GM18951 (cell line): ENCODE data around the gene CCL27.

Experiments
- POLR2A ChIP-seq: IDR thresholded peaks from 4 replicates; pipeline ENCODE4 v1.6.1; 2011; ENCODE audit warnings: mild to moderate bottlenecking; ENCODE audit not compliant: insufficient read length, insufficient read depth; ENCODE audit errors: extremely low read depth
- in situ Hi-C: fragments of 300-500 bp; cut with MboI; formaldehyde crosslinking; loops from one replicate; pipeline ENCODE4 v1.12.0; 2022; ENCODE audit warnings: low sequenced_read_pairs, mixed read lengths, inconsistent platforms; ENCODE audit not compliant: unreplicated experiment

Gene CCL27, protein sequence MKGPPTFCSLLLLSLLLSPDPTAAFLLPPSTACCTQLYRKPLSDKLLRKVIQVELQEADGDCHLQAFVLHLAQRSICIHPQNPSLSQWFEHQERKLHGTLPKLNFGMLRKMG

DNA sequence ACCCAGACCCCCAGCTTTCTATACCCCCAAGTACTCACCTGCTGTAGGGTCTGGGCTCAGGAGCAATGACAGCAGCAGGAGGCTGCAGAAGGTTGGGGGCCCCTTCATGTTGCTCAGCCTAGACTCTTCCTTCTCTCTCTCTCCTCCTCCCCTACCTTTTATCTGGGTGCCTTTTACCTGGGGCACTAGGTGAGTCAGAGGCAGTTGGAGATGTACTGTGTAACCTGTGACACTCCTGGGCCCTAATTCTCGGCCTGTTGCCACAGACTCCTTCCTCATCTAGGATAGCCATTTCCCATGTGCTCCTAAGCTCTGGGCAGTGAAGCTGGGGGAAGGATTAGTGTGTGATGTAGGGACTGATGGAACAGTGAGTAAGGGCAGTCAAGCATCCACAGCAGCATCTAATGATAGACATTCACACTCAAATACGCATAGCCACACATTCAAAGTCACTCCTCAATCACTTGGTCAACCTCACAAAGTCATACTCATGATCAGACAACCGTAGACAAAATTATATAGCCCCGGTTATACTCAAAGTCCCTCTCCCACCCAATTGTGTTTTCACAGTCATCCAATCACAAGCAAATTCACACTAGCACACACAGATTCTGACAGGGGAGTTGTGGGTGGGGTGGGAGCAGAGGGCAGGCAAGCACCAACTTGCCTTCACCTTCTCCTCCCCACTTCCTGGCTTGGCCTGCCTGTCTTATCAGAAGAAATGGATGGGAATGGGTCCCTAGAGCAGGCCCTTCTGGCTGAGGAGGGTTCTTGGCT, at the start of gene CCL27:
Gene CCL27 (minus strand): TSS at position 132 of the 777 bp plus-strand sequence. CDS start 24 bp downstream, at position 108.
- no peak for TF ChIP-seq POLR2A
- in situ Hi-C loops = no loop called here

DNA sequence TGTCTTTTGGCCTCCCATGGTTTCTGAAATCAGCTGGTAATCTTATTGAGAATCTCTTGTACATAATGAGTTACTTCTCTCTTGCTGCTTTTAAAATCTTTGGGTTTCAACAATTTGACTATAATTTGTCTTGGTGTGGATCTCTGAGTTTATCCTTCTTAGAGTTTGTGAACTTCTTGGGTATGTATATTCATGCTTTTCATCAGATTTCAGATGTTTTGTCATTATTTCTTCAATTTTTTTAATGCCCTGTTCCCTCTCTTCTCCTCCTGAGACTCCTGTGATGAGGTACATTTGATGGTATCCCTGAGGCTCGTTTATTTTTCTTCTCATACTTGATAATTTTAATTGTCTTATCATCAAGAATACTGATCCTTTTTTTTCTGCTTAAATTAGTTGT, 49.7 kb upstream of the CCL27 start:
- no peak for TF ChIP-seq POLR2A
- in situ Hi-C loops = no loop called here

DNA sequence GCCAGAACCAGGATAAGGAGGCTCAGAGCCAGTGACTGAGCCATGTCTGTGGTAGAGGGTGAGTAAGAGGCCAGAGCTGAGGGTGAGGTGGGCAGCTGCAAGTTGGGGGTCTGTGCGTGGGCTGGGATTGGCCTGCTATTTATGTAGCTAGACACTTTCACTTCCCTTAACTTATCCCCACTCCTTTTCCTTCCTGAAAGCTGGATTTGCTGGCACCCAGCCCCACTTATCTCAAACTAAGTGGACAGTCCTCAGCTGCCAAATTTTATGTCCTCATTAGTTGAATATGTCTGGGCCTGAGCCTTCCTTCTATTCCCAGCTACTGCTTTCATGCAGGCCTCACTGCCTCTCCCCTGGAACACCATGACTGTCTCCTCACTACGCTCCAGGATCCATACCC, 47.6 kb upstream of the CCL27 start, which contains the start of gene CCL21:
Gene CCL21 (minus strand): TSS at position 114 of the 400 bp plus-strand sequence. CDS start 70 bp downstream, at position 44.
- in situ Hi-C loops = no loop called here
- no peak for TF ChIP-seq POLR2A

DNA sequence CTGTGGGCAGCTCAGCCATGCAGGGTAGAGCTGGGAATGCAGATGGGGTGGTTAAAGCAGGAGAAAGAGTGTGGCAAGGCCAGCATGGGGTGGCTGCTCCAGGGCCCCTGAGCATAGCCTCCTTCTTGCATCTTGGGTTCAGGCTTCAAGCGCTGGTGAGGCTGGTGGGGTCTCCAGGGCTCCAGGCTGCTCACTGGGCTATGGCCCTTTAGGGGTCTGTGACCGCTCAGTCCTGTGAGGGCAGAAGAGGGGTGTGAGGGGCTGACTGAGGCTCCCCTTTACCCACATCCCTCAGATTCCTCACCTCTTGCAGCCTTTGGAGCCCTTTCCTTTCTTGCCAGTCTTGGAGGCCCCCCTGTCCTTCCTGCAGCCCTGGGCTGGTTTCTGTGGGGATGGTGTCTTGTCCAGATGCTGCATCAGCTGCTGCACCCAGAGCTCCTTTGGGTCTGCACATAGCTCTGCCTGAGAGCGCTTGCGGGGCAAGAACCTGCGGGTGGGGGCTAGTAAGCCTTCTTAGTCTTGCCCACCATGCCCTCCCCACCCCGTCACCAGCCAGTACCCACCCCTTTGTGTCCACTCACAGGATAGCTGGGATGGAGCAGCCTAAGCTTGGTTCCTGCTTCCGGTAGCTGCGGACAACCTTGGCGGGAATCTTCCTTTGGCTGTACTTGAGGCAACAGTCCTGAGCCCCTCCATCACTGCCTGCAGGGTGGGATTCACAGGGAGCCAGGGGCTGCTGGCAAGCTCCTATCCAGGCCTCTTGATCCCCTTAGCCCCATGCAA, 46.9 kb upstream of the CCL27 start:
- TF ChIP-seq POLR2A = no peak
- in situ Hi-C loops = no loop called here

GRCh38 chr9:34707130-34707529, 44.7 kb upstream of the CCL27 start:
- TF ChIP-seq POLR2A = no peak
- in situ Hi-C loops = no loop called here

DNA sequence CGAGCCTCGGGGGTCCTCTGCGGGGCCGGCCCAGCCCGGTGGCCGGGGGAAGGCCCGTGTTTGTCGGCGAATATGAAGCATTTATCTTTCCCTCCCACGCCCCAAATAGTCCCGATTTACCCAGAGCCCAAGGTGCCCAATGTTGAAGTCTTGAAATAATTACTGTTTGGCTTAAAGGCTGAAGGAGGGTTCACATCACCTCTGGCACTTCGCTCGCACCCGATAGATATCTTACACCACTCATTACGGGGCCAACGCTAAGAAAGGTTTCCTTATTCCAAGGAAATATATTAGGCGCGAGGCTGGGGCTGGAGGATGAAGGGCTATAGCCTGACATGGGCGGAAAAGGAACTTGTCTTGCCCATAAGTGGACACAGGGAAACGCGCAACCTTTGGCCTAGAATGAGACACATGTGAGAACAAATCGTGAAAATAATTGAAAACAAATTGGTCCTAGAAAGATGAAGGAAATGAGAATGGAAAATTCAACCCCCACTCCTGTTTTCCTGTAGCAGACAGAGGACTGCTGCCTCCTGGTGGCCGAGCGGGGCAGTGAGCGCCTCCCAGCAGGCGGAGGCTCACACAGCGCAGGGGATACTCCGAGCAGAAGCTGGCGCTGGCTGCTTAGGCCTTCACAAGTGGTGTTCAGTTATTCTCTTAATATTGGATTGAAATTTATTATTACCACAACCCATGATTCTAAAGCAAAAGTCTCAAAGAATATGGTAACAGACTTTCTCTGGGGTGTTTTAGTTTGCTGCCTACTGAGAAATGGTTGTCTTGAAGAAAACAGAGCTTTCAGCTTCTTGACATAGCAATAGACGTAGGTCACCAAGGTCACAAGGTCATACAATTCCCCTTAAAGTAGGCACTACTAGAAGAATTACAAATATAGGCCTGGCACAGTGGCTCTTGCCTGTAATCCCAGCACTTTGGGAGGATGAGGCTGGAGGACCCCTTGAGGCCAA, 39.6 kb upstream of the CCL27 start:
- in situ Hi-C loops = no loop called here
- no peak for TF ChIP-seq POLR2A

DNA sequence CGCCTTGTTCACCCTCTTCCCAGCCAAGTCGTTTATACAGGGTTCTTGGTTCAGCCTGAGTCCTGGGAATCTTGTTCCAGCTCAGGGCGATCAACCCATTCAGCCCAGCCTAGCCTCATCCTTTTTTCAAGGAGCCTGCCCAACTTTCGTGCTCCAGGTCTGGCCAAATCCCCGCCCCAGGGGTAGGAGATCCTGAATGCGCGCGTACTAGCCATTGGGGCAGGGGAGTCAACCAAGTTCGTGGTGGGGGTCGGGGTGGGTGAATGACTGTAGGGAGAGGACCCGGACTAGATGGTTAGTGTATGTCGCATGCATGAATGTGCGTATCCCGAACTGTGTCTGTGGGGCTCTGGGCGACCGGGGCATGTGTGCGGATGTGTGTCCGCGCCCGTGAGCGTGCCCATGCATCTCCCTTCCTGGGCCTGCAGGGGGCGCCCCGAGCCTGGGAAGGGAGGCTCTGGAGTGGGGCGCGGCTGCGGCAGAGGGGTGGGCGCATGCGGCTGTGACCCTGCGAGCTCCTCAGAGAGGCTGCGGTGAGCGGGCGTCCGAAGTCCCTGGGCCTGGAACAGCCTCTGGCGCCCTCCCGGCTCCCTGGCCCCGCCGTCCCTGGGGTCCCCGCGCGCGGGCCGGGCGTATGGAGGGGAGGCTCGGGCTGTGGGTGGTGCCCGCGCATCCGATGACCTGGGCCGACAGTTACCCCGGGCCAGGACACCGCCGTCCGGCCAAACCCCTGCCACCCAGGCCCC, 38.7 kb upstream of the CCL27 start:
- TF ChIP-seq POLR2A = no peak

DNA sequence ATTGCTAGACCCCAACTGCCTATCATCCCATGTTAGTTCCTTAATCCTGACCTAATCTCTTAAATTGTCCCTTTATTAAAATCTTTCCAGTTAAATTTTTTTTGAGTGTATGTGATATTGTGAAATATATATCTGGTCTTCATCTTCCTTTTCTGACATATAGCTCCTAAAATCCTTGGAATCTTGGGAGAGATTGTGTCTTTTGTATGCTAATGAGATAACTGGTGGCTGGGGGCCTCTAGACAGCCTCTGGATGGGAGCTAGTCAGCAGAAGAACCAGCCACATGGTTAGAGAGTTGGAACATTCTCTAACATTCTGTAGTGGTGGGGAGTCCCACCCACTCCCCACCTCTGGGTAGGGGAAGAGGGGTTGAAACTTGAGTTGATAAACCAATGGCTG, 32.4 kb upstream of the CCL27 start:
- in situ Hi-C loops = no loop called here
- TF ChIP-seq POLR2A = no peak

More for the DNA sequence above, 38.7 kb upstream of the CCL27 start:
- in situ Hi-C loops = no loop called here

GRCh38 chr9:34693560-34693959, 31.1 kb upstream of the CCL27 start:
- in situ Hi-C loops = no loop called here
- TF ChIP-seq POLR2A = no peak

GRCh38 chr9:34691936-34692315, 29.5 kb upstream of the CCL27 start:
- in situ Hi-C loops = no loop called here
- TF ChIP-seq POLR2A = no peak

GRCh38 chr9:34690983-34691935, 28.8 kb upstream of the CCL27 start, which contains the start of gene CCL19:
Gene CCL19, minus strand, starts transcription at chr9:34691276. Its CDS starts 137 bp downstream, at chr9:34691139.
- in situ Hi-C loops = no loop called here
- no peak for TF ChIP-seq POLR2A
